Measurements from ENCODE around the gene RNU5D-1.
"Not testable (repeated sequence)": the region's sequence is repeated elsewhere in the genome, so short reads cannot be mapped to it uniquely, and the experiment has no call there.

GRCh38 chr1:44699375-44699774 lies 31.6 kb downstream of the RNU5D-1 start:
- TF ChIP-seq CTCF, POLR2A, POLR2AphosphoS5, EP300 (IDR thresholded peaks at IDR 0.05): not testable (repeated sequence)
